Lower leg skin (tissue), 3 donors: Measurements from ENCODE around the gene CASTOR2.
"Not testable (repeated sequence)": the region's sequence is repeated elsewhere in the genome, so short reads cannot be mapped to it uniquely, and the experiment has no call there.

ENCODE experiments used
- POLR2A ChIP-seq, 2 donors: fragments of 450-650 bp; IDR thresholded peaks; one replicate each; pipeline ENCODE4 v1.6.1; 2016 to 2017; ENCODE audit warnings: antibody characterized with exemption in 2 of 2, mild to moderate bottlenecking in 1 of 2, moderate library complexity in 1 of 2
- TF ChIP-seq, protein P1 (sequence below), 3 donors: fragments of 450-650 bp; IDR thresholded peaks; one replicate each; pipeline ENCODE4 v1.5.1; 2016; ENCODE audit warnings: antibody characterized with exemption in 3 of 3, mild to moderate bottlenecking in 3 of 3, moderate library complexity in 2 of 3

DNA sequence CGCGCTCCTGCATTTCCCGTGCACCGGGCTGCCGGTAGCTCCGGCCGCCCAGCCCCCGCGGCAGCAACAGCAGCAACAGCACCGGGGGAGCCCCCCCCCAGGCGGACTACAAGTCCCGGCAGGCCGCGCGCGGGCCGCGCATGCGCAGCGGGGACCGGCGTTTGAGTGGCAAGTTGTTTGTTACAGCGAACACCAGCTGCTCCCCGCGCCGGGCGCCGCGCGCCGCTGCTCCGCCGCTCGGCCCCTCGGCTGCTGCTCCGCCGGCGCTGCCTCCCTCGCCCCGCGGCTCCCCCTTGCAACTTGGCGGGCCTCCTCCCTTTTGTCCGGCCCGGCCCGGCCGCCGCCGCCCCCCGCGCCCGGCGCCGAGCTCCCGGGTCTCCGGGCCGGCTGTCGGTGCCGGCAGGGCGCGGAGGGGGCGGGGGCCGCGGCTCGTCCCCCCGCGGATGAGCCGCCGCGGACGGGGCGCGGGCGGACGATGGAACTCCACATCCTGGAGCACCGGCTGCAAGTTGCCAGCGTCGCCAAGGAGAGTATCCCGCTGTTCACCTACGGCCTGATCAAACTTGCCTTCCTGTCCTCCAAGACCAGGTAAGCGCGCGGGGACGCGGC, at the start of gene CASTOR2:
- TF ChIP-seq POLR2A (IDR thresholded peaks at IDR 0.05) = not testable (repeated sequence)
- TF ChIP-seq, protein P1, sequence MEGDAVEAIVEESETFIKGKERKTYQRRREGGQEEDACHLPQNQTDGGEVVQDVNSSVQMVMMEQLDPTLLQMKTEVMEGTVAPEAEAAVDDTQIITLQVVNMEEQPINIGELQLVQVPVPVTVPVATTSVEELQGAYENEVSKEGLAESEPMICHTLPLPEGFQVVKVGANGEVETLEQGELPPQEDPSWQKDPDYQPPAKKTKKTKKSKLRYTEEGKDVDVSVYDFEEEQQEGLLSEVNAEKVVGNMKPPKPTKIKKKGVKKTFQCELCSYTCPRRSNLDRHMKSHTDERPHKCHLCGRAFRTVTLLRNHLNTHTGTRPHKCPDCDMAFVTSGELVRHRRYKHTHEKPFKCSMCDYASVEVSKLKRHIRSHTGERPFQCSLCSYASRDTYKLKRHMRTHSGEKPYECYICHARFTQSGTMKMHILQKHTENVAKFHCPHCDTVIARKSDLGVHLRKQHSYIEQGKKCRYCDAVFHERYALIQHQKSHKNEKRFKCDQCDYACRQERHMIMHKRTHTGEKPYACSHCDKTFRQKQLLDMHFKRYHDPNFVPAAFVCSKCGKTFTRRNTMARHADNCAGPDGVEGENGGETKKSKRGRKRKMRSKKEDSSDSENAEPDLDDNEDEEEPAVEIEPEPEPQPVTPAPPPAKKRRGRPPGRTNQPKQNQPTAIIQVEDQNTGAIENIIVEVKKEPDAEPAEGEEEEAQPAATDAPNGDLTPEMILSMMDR (IDR thresholded peaks at IDR 0.05) = not testable (repeated sequence)
